Fibroblast of skin of right biceps (primary cell): ENCODE measurements around the gene SELENOO.

ENCODE experiments used
- DNase-seq: peaks from one replicate; pipeline ENCODE4 v3.0.0-alpha.2; 2013

SELENOO gene

GRCh38 chr22:50243685-50244419 lies 43.0 kb downstream of the SELENOO start:
- no peak for DNase-seq

GRCh38 chr22:50244420-50245213 lies 43.8 kb downstream of the SELENOO start, which contains the start of gene TUBGCP6:
Gene TUBGCP6 (minus strand): TSS chr22:50245023. CDS start chr22:50244459, 564 bp downstream.
- peak; percentile 92 for DNase-seq

- DNase-seq: no peak
Observed at GRCh38 chr22:50245214-50246072, 44.6 kb downstream of the SELENOO start.

- no peak for DNase-seq
Observed at GRCh38 chr22:50246242-50247175, 45.7 kb downstream of the SELENOO start.

- peak; percentile 72 for DNase-seq
Observed at GRCh38 chr22:50247748-50248147, 46.9 kb downstream of the SELENOO start.

- DNase-seq: no peak
Observed at GRCh38 chr22:50248196-50249081, 47.6 kb downstream of the SELENOO start.

GRCh38 chr22:50249341-50250248 lies 48.8 kb downstream of the SELENOO start:
- no peak for DNase-seq

GRCh38 chr22:50250249-50250554 lies 49.4 kb downstream of the SELENOO start:
- DNase-seq: no peak

GRCh38 chr22:50250555-50251476 lies 50.0 kb downstream of the SELENOO start, which contains the start of gene HDAC10:
Gene HDAC10 (minus strand): TSS chr22:50251265. CDS start chr22:50251032, 233 bp downstream.
- peak; percentile 82 for DNase-seq

GRCh38 chr22:50251477-50252081 lies 50.8 kb downstream of the SELENOO start:
- no peak for DNase-seq

GRCh38 chr22:50252082-50253045 lies 51.6 kb downstream of the SELENOO start:
- DNase-seq: peak; percentile 63

- no peak for DNase-seq
Observed at GRCh38 chr22:50253046-50253915, 52.5 kb downstream of the SELENOO start.

GRCh38 chr22:50253941-50254340 lies 53.1 kb downstream of the SELENOO start:
- DNase-seq: no peak

- DNase-seq: no peak
Observed at GRCh38 chr22:50255099-50255498, 54.3 kb downstream of the SELENOO start.

- no peak for DNase-seq
Observed at GRCh38 chr22:50255607-50256006, 54.8 kb downstream of the SELENOO start.
